Measurements from ENCODE around the gene PRELP.
"Not testable (repeated sequence)": the region's sequence is repeated elsewhere in the genome, so short reads cannot be mapped to it uniquely, and the experiment has no call there.

Gene PRELP

DNA sequence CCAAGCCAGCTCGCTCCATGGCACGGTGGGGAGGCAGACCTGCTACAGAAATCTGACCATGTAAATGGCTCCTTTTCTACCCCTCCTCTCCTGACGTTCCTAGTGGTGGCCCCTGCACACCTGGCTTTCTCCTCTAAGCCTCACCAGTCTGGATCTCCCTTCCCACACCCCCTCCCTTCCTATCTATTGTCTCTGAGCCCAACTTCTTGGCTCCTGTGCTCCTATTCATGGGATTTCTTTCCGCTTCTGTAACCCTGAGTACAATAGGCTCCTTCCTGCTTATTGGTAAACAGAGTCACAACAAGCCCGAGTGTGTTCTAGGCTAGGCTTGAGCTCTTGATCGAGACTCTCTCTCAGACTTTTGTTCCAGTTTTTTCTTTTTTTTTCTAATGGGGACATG lies 35.9 kb downstream of the PRELP start:
- Histone ChIP-seq H3K4me3 (ENCODE audit: low read depth in 1 of 2, low read length in 2 of 2) (no peak overlapping the region), H3K4me1 (ENCODE audit: insufficient read depth, low read length) (peaks cover 66% of the 10 kb centered on the region), H3K27ac (ENCODE audit: low read depth, low read length) (peak overlapping the region; percentile 84), H3K9me3 (ENCODE audit: low read length) (no peaks in the 10 kb centered on the region), H3K27me3 (ENCODE audit: control insufficient read depth in 1 of 2, insufficient read depth in 2 of 2, low read length in 2 of 2) (no peaks in the 10 kb centered on the region), H3K36me3 (ENCODE audit: insufficient read depth, low read length) (no peaks in the 10 kb centered on the region), H3K9ac (ENCODE audit: low read length) (no peak overlapping the region)

DNA sequence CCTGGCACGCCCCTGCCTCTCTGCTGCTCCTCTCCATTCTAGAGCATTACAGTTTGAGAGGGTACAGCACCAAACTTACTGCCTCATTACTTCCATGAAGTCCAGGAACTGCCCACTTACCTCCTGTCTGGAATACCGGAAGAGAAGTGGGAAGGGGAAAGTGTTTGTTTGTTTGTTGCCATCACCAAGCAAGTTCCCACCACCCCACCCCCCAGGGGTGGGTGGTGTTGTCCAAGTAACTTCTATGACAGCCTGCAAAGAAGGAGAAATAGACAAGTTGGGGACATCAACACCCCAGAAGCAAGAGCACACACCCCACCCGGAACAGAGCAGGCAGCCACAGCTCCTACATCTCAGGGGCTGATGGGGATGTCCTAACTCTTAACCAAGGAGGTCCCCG lies 36.3 kb downstream of the PRELP start:
- H3K36me3 ChIP-seq (ENCODE audit: insufficient read depth, low read length) = no peaks in the 10 kb centered on the region
- H3K27me3 ChIP-seq (ENCODE audit: control insufficient read depth in 1 of 2, insufficient read depth in 2 of 2, low read length in 2 of 2) = no peaks in the 10 kb centered on the region
- H3K4me3 ChIP-seq (ENCODE audit: low read depth in 1 of 2, low read length in 2 of 2) = no peak overlapping the region
- no peaks in the 10 kb centered on the region for H3K9me3 ChIP-seq (ENCODE audit: low read length)
- peak overlapping the region; percentile 84 for H3K27ac ChIP-seq (ENCODE audit: low read depth, low read length)
- peak overlapping the region; percentile 23 for H3K9ac ChIP-seq (ENCODE audit: low read length)
- peaks cover 62% of the 10 kb centered on the region for H3K4me1 ChIP-seq (ENCODE audit: insufficient read depth, low read length)

DNA sequence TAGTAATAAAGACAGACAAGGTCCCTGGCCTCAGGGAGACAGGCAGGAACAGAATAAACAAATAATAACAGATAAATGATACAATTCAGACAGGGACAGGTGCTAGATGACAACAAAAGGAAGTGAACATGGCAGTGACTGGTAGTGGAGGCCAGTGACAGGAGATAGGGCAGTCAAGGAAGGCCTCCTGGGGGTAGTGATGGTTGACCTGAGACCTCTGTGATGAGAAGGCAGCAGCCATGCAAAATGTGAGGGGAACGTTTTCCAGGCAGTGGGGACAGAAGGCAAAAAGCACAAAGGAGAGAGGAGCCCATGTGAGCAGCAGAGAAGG lies 36.9 kb downstream of the PRELP start:
- Histone ChIP-seq H3K4me3 (ENCODE audit: low read depth in 1 of 2, low read length in 2 of 2) (peak overlapping the region in 1 of 2 donors; percentile 5), H3K36me3 (ENCODE audit: insufficient read depth, low read length) (no peaks in the 10 kb centered on the region), H3K9ac (ENCODE audit: low read length) (peak overlapping the region; percentile 23), H3K27me3 (ENCODE audit: control insufficient read depth in 1 of 2, insufficient read depth in 2 of 2, low read length in 2 of 2) (no peaks in the 10 kb centered on the region), H3K9me3 (ENCODE audit: low read length) (no peaks in the 10 kb centered on the region), H3K27ac (ENCODE audit: low read depth, low read length) (peak overlapping the region; percentile 84), H3K4me1 (ENCODE audit: insufficient read depth, low read length) (peaks cover 57% of the 10 kb centered on the region)

DNA sequence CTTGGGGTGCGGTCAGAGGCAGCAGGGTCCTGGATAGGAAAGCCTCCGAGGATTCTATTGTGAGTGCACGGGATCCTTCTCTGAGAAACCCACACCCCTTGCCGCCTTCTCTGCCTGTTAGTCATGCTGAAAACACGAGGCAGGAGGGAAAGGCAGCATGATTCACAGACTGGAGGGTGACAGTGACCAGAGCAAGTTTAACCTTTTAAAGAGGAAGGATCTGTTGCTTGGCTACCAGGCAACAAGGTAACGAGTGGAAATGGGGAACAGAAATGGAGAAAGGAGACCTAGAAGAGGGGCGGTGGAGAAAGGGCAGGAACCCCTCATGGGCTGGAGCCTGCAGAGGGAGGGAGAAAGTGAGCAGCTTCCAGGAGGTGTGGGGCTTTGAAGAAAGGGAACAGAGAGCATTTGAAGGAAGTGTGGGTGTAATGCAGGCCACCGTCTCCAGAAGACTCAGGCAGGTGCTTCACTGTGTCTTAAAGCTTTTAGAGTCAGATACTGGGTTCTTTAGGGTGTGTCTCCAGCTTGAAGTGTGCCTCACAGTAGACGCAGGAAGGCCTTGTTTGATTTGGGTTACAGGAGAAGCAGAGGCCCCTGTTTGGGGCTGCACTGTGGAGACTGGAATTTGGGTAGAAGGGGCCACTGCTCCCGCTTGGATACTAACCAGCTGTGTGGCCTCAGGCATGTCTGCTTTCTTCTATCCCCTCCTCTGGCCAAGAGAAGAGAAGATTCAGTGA lies 37.4 kb downstream of the PRELP start:
- Histone ChIP-seq H3K9me3 (ENCODE audit: low read length) (no peaks in the 10 kb centered on the region), H3K27ac (ENCODE audit: low read depth, low read length) (peak overlapping the region; percentile 84), H3K36me3 (ENCODE audit: insufficient read depth, low read length) (no peaks in the 10 kb centered on the region), H3K9ac (ENCODE audit: low read length) (peak overlapping the region; percentile 23), H3K4me1 (ENCODE audit: insufficient read depth, low read length) (peaks cover 52% of the 10 kb centered on the region), H3K27me3 (ENCODE audit: control insufficient read depth in 1 of 2, insufficient read depth in 2 of 2, low read length in 2 of 2) (no peaks in the 10 kb centered on the region), H3K4me3 (ENCODE audit: low read depth in 1 of 2, low read length in 2 of 2) (peak overlapping the region in 1 of 2 donors; percentile 17)

DNA sequence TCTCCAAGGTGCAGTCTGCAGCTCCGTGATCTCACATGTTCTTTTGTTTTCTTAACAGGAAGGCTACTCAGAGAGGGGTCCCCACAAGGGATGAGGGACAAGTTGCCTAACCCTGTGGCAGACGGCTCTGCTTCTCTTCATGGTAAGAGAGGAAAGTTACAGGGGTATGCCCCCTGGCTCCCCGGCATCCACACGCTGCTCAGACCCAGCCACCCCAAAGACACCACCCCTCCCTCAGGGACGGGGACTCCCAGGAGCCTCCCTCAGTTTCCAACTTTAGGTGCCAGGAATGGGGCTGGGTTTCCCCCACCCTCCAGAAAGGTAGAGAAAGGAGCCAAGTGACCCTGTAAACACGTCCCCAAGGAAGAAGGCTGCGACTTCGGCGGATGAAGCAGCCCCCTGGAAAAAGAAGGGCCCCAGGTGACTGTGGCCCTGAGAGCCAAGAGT lies 38.0 kb downstream of the PRELP start:
- Histone ChIP-seq H3K27ac (ENCODE audit: low read depth, low read length) (peak overlapping the region; percentile 84), H3K4me1 (ENCODE audit: insufficient read depth, low read length) (peaks cover 46% of the 10 kb centered on the region), H3K27me3 (ENCODE audit: control insufficient read depth in 1 of 2, insufficient read depth in 2 of 2, low read length in 2 of 2) (no peaks in the 10 kb centered on the region), H3K36me3 (ENCODE audit: insufficient read depth, low read length) (no peaks in the 10 kb centered on the region), H3K4me3 (ENCODE audit: low read depth in 1 of 2, low read length in 2 of 2) (peak overlapping the region in 1 of 2 donors; percentile 17), H3K9me3 (ENCODE audit: low read length) (no peaks in the 10 kb centered on the region), H3K9ac (ENCODE audit: low read length) (peak overlapping the region; percentile 16)

DNA sequence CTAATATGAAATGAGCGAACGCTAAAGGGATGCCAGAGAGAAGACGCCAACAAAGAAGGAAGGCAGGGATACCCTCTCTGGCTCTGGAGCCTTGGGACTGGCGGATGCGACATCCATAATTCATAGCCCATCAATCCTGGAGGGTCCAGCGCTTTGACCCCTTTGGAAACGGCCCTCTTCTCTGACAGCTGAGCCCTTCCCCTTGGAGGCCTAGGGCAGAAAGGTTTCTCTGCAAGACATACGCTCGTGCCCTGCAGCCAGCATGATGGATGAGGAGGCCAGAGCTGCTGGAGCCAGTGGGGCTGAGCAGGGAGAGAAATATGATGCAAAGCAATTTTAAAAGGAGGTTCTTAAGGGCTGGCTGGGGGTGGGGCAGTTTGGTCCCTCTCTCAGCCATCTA lies 40.6 kb downstream of the PRELP start:
- Histone ChIP-seq H3K36me3 (ENCODE audit: insufficient read depth, low read length) (no peaks in the 10 kb centered on the region), H3K9me3 (ENCODE audit: low read length) (no peaks in the 10 kb centered on the region), H3K27me3 (ENCODE audit: control insufficient read depth in 1 of 2, insufficient read depth in 2 of 2, low read length in 2 of 2) (no peaks in the 10 kb centered on the region), H3K4me3 (ENCODE audit: low read depth in 1 of 2, low read length in 2 of 2) (no peak overlapping the region), H3K9ac (ENCODE audit: low read length) (no peak overlapping the region), H3K27ac (ENCODE audit: low read depth, low read length) (no peak overlapping the region), H3K4me1 (ENCODE audit: insufficient read depth, low read length) (peaks cover 56% of the 10 kb centered on the region)

DNA sequence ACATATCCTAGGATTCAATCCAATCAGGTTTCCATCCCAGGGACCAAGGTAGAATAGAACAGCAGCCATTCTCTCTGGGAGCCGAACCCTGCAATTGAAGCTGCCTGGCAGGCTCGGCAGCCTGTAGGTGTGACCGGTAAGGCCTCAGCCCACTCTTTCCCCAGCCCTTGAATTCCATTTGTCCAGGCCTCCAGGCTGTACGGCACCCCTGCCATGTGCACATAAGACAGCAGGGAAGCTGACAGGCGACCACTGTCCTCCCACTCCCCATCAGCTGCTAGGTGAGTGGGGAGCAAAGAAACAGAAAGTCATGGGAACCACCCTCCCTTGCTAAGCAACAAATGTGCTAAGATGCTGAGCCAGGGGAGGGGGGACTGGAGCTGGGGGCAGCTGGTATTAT lies 41.3 kb downstream of the PRELP start:
- Histone ChIP-seq H3K27ac (ENCODE audit: low read depth, low read length) (no peak overlapping the region), H3K9me3 (ENCODE audit: low read length) (no peaks in the 10 kb centered on the region), H3K36me3 (ENCODE audit: insufficient read depth, low read length) (no peaks in the 10 kb centered on the region), H3K4me1 (ENCODE audit: insufficient read depth, low read length) (peaks cover 56% of the 10 kb centered on the region), H3K9ac (ENCODE audit: low read length) (no peak overlapping the region), H3K27me3 (ENCODE audit: control insufficient read depth in 1 of 2, insufficient read depth in 2 of 2, low read length in 2 of 2) (no peaks in the 10 kb centered on the region), H3K4me3 (ENCODE audit: low read depth in 1 of 2, low read length in 2 of 2) (no peak overlapping the region)

DNA sequence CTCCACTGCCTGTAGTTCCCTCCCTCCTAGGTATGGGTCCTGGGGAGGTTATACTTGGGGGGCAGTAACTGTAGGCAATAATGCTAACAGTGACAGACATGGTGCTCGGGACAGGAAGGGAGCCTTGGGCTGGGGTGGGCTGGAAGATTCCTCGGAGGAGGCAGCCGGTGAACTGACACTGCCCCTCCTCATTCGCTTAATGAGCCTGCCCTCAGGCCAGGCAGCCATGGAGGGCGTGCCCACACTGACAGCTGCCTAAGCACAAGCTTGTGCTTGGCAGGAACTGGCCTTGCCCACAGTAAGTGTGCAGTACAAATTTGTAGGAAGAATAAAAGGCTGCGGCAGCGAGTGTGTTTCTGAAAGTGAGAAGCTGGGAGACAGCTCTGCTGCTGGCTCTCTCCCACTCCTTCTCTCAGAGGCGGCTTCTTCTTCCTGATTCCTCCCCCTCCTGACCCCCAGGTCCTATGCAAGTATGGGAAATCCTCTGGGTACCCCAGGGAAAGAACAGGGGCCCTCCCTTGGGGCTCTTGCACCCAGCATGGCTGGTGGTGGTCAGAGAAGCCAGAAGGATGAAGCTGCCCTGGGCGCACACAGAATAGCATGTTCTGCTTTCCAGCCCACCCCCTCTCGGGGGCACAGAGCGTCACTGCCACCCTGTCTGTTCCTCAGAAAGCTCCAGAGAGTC lies 42.0 kb downstream of the PRELP start:
- no peaks in the 10 kb centered on the region for H3K27me3 ChIP-seq (ENCODE audit: control insufficient read depth in 1 of 2, insufficient read depth in 2 of 2, low read length in 2 of 2)
- H3K9ac ChIP-seq (ENCODE audit: low read length) = no peak overlapping the region
- H3K4me1 ChIP-seq (ENCODE audit: insufficient read depth, low read length) = peaks cover 56% of the 10 kb centered on the region
- H3K36me3 ChIP-seq (ENCODE audit: insufficient read depth, low read length) = no peaks in the 10 kb centered on the region
- H3K27ac ChIP-seq (ENCODE audit: low read depth, low read length) = no peak overlapping the region
- H3K9me3 ChIP-seq (ENCODE audit: low read length) = no peaks in the 10 kb centered on the region
- H3K4me3 ChIP-seq (ENCODE audit: low read depth in 1 of 2, low read length in 2 of 2) = no peak overlapping the region

DNA sequence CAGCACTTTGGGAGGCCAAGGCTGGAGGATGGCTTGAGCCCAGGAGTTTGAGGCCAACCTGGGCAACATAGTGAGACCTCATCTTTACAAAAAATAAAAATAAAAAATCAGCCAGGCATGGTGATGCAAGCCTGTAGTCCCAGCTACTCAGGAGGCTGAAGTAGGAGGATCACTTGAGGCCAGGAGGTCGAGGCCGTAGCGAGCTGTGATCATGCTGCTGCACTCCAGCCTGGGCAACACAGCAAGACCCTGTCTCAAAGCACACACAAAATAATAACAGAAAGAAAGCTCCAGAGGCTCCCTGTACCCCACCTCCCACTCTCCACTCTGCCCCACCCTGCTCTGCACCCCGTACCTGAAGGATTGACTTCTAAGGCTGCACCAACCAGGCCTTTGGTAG lies 42.5 kb downstream of the PRELP start:
- Histone ChIP-seq H3K27ac (ENCODE audit: low read depth, low read length) (peak overlapping the region; percentile 14), H3K4me1 (ENCODE audit: insufficient read depth, low read length) (peaks cover 55% of the 10 kb centered on the region)
- H3K27me3 ChIP-seq (ENCODE audit: control insufficient read depth in 1 of 2, insufficient read depth in 2 of 2, low read length in 2 of 2); H3K9ac ChIP-seq (ENCODE audit: low read length); H3K36me3 ChIP-seq (ENCODE audit: insufficient read depth, low read length); H3K9me3 ChIP-seq (ENCODE audit: low read length); H3K4me3 ChIP-seq (ENCODE audit: low read depth in 1 of 2, low read length in 2 of 2): not testable (repeated sequence)

DNA sequence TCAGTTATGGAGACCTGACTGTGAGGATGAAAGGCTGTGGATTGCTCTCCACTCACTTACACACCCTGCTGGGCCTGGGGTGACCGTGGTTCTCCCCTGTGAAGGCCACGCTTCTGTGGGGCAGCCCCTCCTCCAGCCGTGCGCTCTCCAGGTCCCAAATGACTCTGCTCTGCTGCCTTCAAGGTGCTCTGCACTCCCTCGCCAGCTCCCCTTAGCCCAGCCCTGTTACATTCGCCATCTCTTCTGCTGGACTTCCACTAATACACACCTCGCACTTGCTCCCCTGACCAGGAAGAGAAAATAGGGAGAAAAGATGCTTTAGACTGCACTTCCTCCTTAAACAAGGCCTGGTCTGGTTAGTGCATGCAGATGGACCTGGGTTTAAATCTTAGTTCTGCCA lies 42.9 kb downstream of the PRELP start:
- peaks cover 51% of the 10 kb centered on the region for H3K4me1 ChIP-seq (ENCODE audit: insufficient read depth, low read length)
- H3K4me3 ChIP-seq (ENCODE audit: low read depth in 1 of 2, low read length in 2 of 2) = no peak overlapping the region
- H3K9me3 ChIP-seq (ENCODE audit: low read length) = no peaks in the 10 kb centered on the region
- no peaks in the 10 kb centered on the region for H3K27me3 ChIP-seq (ENCODE audit: control insufficient read depth in 1 of 2, insufficient read depth in 2 of 2, low read length in 2 of 2)
- peak overlapping the region; percentile 14 for H3K27ac ChIP-seq (ENCODE audit: low read depth, low read length)
- H3K9ac ChIP-seq (ENCODE audit: low read length) = no peak overlapping the region
- no peaks in the 10 kb centered on the region for H3K36me3 ChIP-seq (ENCODE audit: insufficient read depth, low read length)

DNA sequence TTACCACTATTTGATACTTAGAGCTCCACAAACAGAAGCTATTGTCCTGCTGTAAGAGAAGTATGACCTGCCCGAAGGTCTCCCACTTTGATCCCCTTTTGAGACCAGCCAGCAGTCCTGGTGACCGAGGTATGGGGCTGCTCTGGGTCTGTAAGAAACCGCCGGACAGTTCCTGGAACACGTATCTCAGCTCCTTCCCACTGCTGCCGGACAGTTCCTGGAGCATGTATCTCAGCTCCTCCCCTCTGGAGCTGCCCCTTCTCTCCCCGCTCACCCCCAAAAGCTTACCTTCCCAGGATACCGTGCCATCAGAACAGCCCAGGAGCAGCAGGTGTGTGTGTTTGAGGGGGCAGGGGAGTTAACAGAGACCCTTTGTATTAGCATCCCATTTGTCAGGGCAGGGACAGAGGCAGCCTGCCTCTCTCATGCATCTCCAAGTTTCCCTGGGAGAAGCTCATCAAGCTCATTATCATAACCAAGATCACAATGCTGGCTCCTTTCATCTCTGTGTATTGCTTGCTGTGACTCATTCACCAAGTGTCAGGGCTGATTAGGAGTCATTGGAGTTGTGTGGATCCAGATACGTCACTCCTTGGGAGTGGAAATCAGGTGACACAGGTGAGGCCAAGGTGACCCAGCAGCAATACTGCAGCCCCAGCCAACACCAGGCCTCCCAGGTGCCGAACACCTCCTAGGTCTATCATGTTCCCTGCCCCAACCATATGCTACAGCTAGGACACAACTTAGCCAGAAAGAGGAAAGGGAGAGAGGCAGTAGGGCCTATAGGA lies 43.6 kb downstream of the PRELP start:
- Histone ChIP-seq H3K4me3 (ENCODE audit: low read depth in 1 of 2, low read length in 2 of 2) (no peak overlapping the region), H3K36me3 (ENCODE audit: insufficient read depth, low read length) (no peaks in the 10 kb centered on the region), H3K4me1 (ENCODE audit: insufficient read depth, low read length) (peaks cover 45% of the 10 kb centered on the region), H3K9ac (ENCODE audit: low read length) (no peak overlapping the region), H3K27ac (ENCODE audit: low read depth, low read length) (no peak overlapping the region), H3K9me3 (ENCODE audit: low read length) (no peaks in the 10 kb centered on the region), H3K27me3 (ENCODE audit: control insufficient read depth in 1 of 2, insufficient read depth in 2 of 2, low read length in 2 of 2) (no peaks in the 10 kb centered on the region)

Data from muscle layer of colon (tissue), 2 donors.